Endothelial cell of umbilical vein (primary cell): ENCODE data around the gene SORCS2. TPM values are rescaled to one million over a fixed set of nuclear protein-coding genes. Genes with fewer than 3 reads are reported as not detected.

Source experiments
- BruUV-seq: library from RNA; stranded (reverse); fragments of 400-500 nt; replicated peaks from 2 replicates; lab custom pipeline; 2021; lab: Mats Ljungman, UMichigan
- CTCF ChIA-PET: fragments of 300-600, 350-600 bp; sonication (Branson Sonifier 250); formaldehyde crosslinking; loops from one replicate; lab custom pipeline; 2021; ENCODE audit warnings: antibody characterized with exemption, inconsistent platforms; lab: Charles Lee
- POLR2A ChIA-PET: fragments of 300-600, 350-600 bp; sonication (Branson Sonifier 250); formaldehyde crosslinking; loops from one replicate; lab custom pipeline; 2021; ENCODE audit warnings: antibody characterized with exemption, inconsistent platforms; lab: Charles Lee
- DNase-seq: peaks from one replicate; pipeline ENCODE4 v3.0.0-alpha.2; 2011; ENCODE audit warnings: low read depth, low spot score
- FAIRE-seq: peaks from 2 replicates; lab custom pipeline; 2011; peaks lifted over from hg19 to GRCh38; lab: Jason Lieb, UNC
- H2AFZ ChIP-seq: 2 replicates; pipeline ENCODE4 v1.6.0; 2012; ENCODE audit warnings: low read depth, low read length, control low read depth, inconsistent platforms
- H3K27ac ChIP-seq: 2 replicates; pipeline ENCODE4 v1.5.1; 2011; ENCODE audit warnings: low read depth, mild to moderate bottlenecking, control low read depth, low read length, moderate library complexity; ENCODE audit not compliant: insufficient read depth
- H3K27me3 ChIP-seq, 2 experiments: 2 replicates each; pipeline versions ENCODE4 v1.6.0 to v1.6.1; 2011; ENCODE audit warnings: low read length in 2 of 2, mixed read lengths in 1 of 2; ENCODE audit not compliant: control insufficient read depth in 2 of 2, insufficient read depth in 2 of 2
- H3K36me3 ChIP-seq, 2 experiments: 2 replicates in 1 of 2; 3 replicates in 1 of 2; pipeline ENCODE4 v1.5.1; 2011; ENCODE audit warnings: low read length in 2 of 2, mild to moderate bottlenecking in 1 of 2, moderate library complexity in 1 of 2; ENCODE audit not compliant: control insufficient read depth in 2 of 2, insufficient read depth in 2 of 2; ENCODE audit errors: extremely low read depth in 1 of 2
- H3K4me1 ChIP-seq: 3 replicates; pipeline ENCODE4 v1.5.1; 2011; ENCODE audit warnings: mild to moderate bottlenecking, low read length; ENCODE audit not compliant: control insufficient read depth, insufficient read depth; ENCODE audit errors: extremely low read depth
- H3K4me2 ChIP-seq: 2 replicates; pipeline ENCODE4 v1.6.1; 2011; ENCODE audit warnings: low read length, control low read depth, mixed read lengths; ENCODE audit not compliant: insufficient read depth
- H3K4me3 ChIP-seq, 3 experiments: fragments of 200-600 bp in 1 of 3; sonication (generic), shearing (Covaris generic) in 1 of 3; replicated peaks in 1 of 3; 2 replicates each; pipeline ENCODE4 v1.5.1; 2011 to 2016; ENCODE audit warnings: control low read depth in 3 of 3, low read length in 3 of 3, mild to moderate bottlenecking in 2 of 3, inconsistent platforms in 1 of 3, low read depth in 1 of 3, moderate library complexity in 1 of 3; ENCODE audit not compliant: insufficient read depth in 1 of 3
- H3K79me2 ChIP-seq: 2 replicates; pipeline ENCODE4 v1.6.0; 2012; ENCODE audit warnings: low read length, inconsistent platforms; ENCODE audit not compliant: control insufficient read depth, insufficient read depth
- H3K9ac ChIP-seq: replicated peaks from 2 replicates; pipeline ENCODE3; 2011; ENCODE audit warnings: low read length, control low read depth; ENCODE audit not compliant: insufficient read depth; ENCODE audit errors: extremely low read depth
- H3K9me1 ChIP-seq: replicated peaks from 3 replicates; pipeline ENCODE4 v1.6.0; 2011; ENCODE audit warnings: mild to moderate bottlenecking, low read length; ENCODE audit not compliant: control insufficient read depth, insufficient read depth; ENCODE audit errors: extremely low read depth
- H3K9me3 ChIP-seq: replicated peaks from 2 replicates; pipeline ENCODE4 v1.5.1; 2012; ENCODE audit warnings: low read length, inconsistent platforms; ENCODE audit not compliant: control insufficient read depth, insufficient read depth
- H4K20me1 ChIP-seq: replicated peaks from 2 replicates; pipeline ENCODE3; 2011; ENCODE audit warnings: mild to moderate bottlenecking, low read length; ENCODE audit not compliant: control insufficient read depth, insufficient read depth; ENCODE audit errors: extremely low read depth
- CTCF ChIP-seq, 2 donors: IDR thresholded peaks; 1 replicate in 1 of 2; 2 replicates in 1 of 2; pipeline ENCODE4 v1.5.1; 2011; ENCODE audit warnings: low read length in 2 of 2, mild to moderate bottlenecking in 2 of 2, moderate library complexity in 2 of 2, control low read depth in 1 of 2, inconsistent platforms in 1 of 2, low read depth in 1 of 2; ENCODE audit not compliant: insufficient read depth in 1 of 2; ENCODE audit errors: extremely low read depth in 1 of 2
- EZH2 ChIP-seq: IDR thresholded peaks from 2 replicates; pipeline ENCODE4 v1.6.1; 2012; ENCODE audit warnings: borderline replicate concordance, low read depth, mild to moderate bottlenecking, moderate library complexity, low read length, inconsistent platforms; ENCODE audit not compliant: severe bottlenecking
- FOS ChIP-seq: IDR thresholded peaks from 2 replicates; pipeline ENCODE4 v1.6.1; 2011; ENCODE audit warnings: mild to moderate bottlenecking, low read length, moderate library complexity, borderline replicate concordance; ENCODE audit not compliant: insufficient read depth
- GATA2 ChIP-seq: IDR thresholded peaks from 2 replicates; pipeline ENCODE4 v1.7.0; 2011; ENCODE audit warnings: low read depth, mild to moderate bottlenecking, moderate library complexity, mixed read lengths, low read length; ENCODE audit not compliant: insufficient read length, insufficient read depth
- JUN ChIP-seq: IDR thresholded peaks from 2 replicates; pipeline ENCODE4 v1.6.1; 2011; ENCODE audit warnings: borderline replicate concordance, low read depth; ENCODE audit not compliant: insufficient read length, insufficient read depth
- MYC ChIP-seq: IDR thresholded peaks from one replicate; pipeline ENCODE4 v1.6.1; 2011; ENCODE audit warnings: mild to moderate bottlenecking, low read depth, low read length
- POLR2A ChIP-seq: IDR thresholded peaks from 2 replicates; pipeline ENCODE4 v1.6.1; 2012; ENCODE audit warnings: low read depth, mild to moderate bottlenecking, control low read depth, low read length
- POLR2AphosphoS5 ChIP-seq: IDR thresholded peaks from 2 replicates; pipeline ENCODE4 v1.6.1; 2012; ENCODE audit warnings: low read depth, mild to moderate bottlenecking, control low read depth, low read length, moderate library complexity; ENCODE audit not compliant: insufficient read depth
- dilution Hi-C: fragments of 300-500 bp; cut with MboI; formaldehyde crosslinking; loops from one replicate; pipeline ENCODE4 v1.15.0; 2019; ENCODE audit warnings: low sequenced_read_pairs; ENCODE audit not compliant: extremely low pct_ligation_motif_present
- intact Hi-C: fragments of 100-400 bp; cut with micrococcal nuclease; formaldehyde crosslinking; loops from one replicate; pipeline ENCODE4 v1.10.0; 2022
- polyA plus RNA-seq, 4 experiments: library from polyadenylated mRNA; depleted of rRNA in 3 of 4; stranded (reverse) in 3 of 4; unstranded in 1 of 4; fragments of >200 nt; gene quantifications; 2 replicates each; pipeline versions ENCODE4 v1.2.1 to v1.2.3, GENCODE V29; 2011 to 2012; ENCODE audit warnings: missing spikeins in 1 of 4
- total RNA-seq: library from RNA; stranded (reverse); gene quantifications from 2 replicates; pipeline ENCODE4 v1.2.3, GENCODE V29; 2021
- TF ChIP-seq, protein P1 (sequence below): IDR thresholded peaks from 2 replicates; pipeline ENCODE4 v1.6.1; 2011; ENCODE audit not compliant: insufficient read depth, insufficient read length

Gene SORCS2
- total and polyA plus RNA-seq, 2 donors (not counting 3 experiments of a cell fraction or from before 2014, with no cell fraction given), result not detected

GRCh38 chr4:7698584-7698983 is 506.2 kb downstream of the SORCS2 start:
- POLR2A ChIA-PET, result no interaction called here

More at GRCh38 chr4:7698584-7698983, 506.2 kb downstream of the SORCS2 start:
- Histone ChIP-seq H3K9ac (no peak overlapping the region), H2AFZ (no peak overlapping the region), H3K27me3 (no peaks in the 10 kb centered on the region), H3K9me3 (no peaks in the 10 kb centered on the region), H3K27ac (no peak overlapping the region), H3K9me1 (no peaks in the 10 kb centered on the region), H3K4me2 (no peak overlapping the region), H4K20me1 (no peaks in the 10 kb centered on the region), H3K79me2 (no peaks in the 10 kb centered on the region), H3K4me3 (no peak overlapping the region), H3K4me1 (no peaks in the 10 kb centered on the region), H3K36me3 (no peaks in the 10 kb centered on the region)
- TF ChIP-seq FOS (no peak), POLR2A (no peak), JUN (no peak), GATA2 (no peak), POLR2AphosphoS5 (no peak), CTCF (IDR thresholded peaks at IDR 0.05; ENCODE audit: extremely low read depth in 1 of 2, insufficient read depth in 1 of 2, low read depth in 1 of 2, low read length in 2 of 2) (no peak), MYC (no peak), EZH2 (no peak)
- TF ChIP-seq, protein P1, sequence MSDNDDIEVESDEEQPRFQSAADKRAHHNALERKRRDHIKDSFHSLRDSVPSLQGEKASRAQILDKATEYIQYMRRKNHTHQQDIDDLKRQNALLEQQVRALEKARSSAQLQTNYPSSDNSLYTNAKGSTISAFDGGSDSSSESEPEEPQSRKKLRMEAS, result no peak
- intact Hi-C loops (no loop called here), dilution Hi-C loops (no loop called here)
- FAIRE-seq (no peak), DNase-seq (no peak)
- CTCF ChIA-PET, result no interaction called here
- no TSS peak for BruUV-seq
